SH-SY5Y (cell line): ENCODE data around the gene CHCHD2.

ENCODE experiments used
- GATA2 ChIP-seq: IDR thresholded peaks from 2 replicates; pipeline ENCODE4 v1.6.1; 2011; ENCODE audit warnings: mild to moderate bottlenecking, low read depth, low read length
- GATA3 ChIP-seq: IDR thresholded peaks from 2 replicates; pipeline ENCODE4 v1.6.1; 2011; ENCODE audit warnings: low read depth, mild to moderate bottlenecking, low read length, moderate library complexity

Gene CHCHD2

GRCh38 chr7:56087445-56087844, 18.8 kb downstream of the CHCHD2 start:
- TF ChIP-seq GATA2, result no peak
- TF ChIP-seq GATA3, result no peak

GRCh38 chr7:56086761-56087160, 19.5 kb downstream of the CHCHD2 start:
- TF ChIP-seq GATA2 (no peak), GATA3 (no peak)

DNA sequence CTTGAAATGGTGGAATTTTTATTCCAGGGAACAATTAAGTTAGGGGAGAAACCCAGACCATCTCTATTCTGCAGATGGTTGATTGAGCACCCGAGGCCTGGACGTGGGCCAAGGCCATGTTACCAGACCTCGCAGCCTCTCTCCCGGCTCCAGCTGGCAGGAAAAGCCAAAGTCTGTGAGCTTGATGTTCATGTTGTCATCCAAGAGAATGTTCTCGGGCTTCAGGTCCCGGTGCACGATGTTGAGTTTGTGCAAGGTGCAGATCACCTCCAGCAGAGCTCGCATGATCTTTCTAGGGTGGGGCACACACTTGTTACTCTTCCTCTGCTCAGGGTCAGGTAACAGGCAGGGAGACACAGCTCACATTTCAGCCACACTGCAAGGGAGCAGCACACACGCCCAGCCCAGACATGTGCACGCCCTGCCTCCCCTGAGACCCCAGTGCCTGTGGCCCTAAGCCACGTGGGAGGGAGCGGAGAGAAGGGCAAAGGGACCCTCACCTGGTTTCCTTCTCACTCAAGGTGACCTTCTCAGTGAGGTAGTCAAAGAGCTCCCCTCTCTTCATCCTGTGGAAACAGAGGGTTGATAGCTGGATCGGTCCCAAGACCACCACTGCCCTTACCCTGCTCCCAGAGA, 23.0 kb downstream of the CHCHD2 start:
- no peak for TF ChIP-seq GATA3
- TF ChIP-seq GATA2, result 0 out of 2 replicates have a peak, but pooled peaks have one; percentile 18

DNA sequence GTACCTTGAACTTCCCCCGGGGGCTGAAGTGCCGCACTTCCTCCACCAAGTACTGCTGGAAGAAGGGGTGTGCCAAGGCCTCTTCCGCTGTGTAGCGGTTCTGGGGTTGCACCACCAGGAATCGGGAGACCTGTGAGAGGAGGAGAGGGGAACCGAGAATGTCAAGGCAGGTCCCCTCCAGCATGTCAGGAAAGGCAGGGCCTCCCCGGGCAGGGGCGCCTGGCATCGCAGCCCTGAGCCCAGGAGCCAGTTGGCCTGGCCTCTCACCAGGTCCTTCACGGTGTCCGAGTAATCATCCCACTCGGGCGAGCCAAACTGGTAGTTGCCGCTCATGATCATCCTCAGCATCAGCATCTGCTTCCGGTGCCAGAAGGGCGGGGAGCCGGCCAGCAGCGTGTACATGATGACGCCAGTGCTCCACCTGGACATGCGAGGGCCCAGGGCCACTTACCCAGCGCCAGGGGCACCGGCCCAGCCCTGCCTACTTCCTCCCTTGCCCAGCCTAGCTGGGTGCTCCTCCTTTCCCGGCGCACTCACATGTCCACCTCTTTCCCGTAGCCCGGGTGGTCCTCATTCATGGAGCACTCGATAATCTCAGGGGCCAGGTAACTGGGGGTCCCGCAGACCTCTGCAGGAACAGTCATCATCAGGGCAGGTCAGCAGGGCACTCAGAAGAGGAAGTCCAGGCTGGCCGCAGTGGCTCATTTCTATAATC, 24.5 kb downstream of the CHCHD2 start:
- TF ChIP-seq GATA3 (no peak), GATA2 (no peak)

DNA sequence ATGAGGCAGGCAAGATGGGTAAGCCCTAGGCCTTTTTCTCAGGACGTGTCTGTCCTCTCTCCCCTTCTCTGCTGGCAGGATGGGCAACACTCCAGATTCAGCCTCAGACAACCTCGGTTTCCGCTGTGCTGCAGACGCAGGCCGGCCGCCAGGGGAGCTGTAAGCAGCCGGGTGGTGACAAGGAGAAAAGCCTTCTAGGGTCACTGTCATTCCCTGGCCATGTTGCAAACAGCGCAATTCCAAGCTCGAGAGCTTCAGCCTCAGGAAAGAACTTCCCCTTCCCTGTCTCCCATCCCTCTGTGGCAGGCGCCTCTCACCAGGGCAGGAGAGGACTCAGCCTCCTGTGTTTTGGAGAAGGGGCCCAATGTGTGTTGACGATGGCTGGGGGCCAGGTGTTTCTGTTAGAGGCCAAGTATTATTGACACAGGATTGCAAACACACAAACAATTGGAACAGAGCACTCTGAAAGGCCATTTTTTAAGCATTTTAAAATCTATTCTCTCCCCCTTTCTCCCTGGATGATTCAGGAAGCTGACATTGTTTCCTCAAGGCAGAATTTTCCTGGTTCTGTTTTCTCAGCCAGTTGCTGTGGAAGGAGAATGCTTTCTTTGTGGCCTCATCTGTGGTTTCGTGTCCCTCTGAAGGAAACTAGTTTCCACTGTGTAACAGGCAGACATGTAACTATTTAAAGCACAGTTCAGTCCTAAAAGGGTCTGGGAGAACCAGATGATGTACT, 26.7 kb downstream of the CHCHD2 start:
- TF ChIP-seq GATA2 (no peak), GATA3 (no peak)

- TF ChIP-seq GATA2 (no peak), GATA3 (no peak)
These were observed 28.1 kb downstream of the CHCHD2 start for GRCh38 chr7:56078196-56078595.

DNA sequence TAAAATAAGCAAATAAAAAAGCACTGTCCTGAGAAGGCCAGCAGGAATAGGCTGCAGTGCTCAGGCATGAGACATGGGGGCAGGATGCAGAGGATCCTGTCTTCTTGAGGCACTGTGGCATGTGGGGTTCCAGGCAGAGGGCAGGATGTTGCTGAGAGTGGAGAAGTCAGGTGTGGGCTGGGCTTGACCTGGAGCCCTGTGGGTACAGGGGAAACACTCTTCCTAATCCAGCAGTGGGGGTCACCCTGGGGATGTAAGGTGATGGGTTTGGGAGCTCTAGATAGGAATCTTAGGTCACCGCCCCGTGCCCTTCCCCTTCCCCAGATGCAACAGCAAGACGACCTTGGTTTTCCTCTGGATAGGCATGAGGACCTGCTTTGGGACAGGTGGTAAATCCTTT, 28.6 kb downstream of the CHCHD2 start:
- no peak for TF ChIP-seq GATA2
- TF ChIP-seq GATA3, result no peak

GRCh38 chr7:56074371-56074791, 31.9 kb downstream of the CHCHD2 start:
- TF ChIP-seq GATA2, result no peak
- no peak for TF ChIP-seq GATA3

- TF ChIP-seq GATA2, result no peak
- no peak for TF ChIP-seq GATA3
These were observed 42.2 kb downstream of the CHCHD2 start, which contains the start of gene SUMF2 for GRCh38 chr7:56063882-56064625. SUMF2 (plus strand) TSS chr7:56064286; CDS start chr7:56064312, 26 bp downstream.

GRCh38 chr7:56063500-56063881, 42.8 kb downstream of the CHCHD2 start:
- no peak for TF ChIP-seq GATA3
- TF ChIP-seq GATA2, result no peak

DNA sequence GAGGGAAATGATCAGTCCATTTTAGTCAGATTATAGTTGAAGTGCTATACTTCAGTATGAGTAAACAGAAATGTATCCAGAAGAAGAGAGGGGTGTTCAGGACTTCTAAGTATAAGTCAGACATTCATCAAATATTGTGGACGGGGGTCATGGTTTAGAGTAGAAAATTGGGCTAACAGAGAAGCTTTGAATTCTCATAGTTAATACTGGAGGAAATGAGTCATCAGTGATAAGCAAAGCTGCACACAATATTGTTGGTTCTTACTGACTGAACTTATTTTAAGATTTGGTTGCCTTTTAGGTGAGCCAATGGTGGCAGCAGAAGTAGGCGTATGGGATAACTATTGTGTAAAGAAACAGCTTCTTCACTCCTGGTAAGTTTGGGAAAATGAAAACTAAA, 43.9 kb downstream of the CHCHD2 start:
- no peak for TF ChIP-seq GATA3
- no peak for TF ChIP-seq GATA2

GRCh38 chr7:56053993-56054392, 52.3 kb downstream of the CHCHD2 start:
- TF ChIP-seq GATA3 (no peak), GATA2 (no peak)

GRCh38 chr7:56053379-56053778, 52.9 kb downstream of the CHCHD2 start:
- TF ChIP-seq GATA2 (no peak), GATA3 (no peak)
